ENCODE results near the gene RNF214. TPM values are rescaled to one million over a fixed set of nuclear protein-coding genes. Genes with fewer than 3 reads are reported as not detected.
A peak's percentile ranks its signal among the peaks of the same experiment; 100 is the strongest.

The RNF214 gene
- total and polyA plus RNA-seq, 7 experiments from 2014 or later, result 9.7 to 36.0 (median 20.8) TPM

DNA sequence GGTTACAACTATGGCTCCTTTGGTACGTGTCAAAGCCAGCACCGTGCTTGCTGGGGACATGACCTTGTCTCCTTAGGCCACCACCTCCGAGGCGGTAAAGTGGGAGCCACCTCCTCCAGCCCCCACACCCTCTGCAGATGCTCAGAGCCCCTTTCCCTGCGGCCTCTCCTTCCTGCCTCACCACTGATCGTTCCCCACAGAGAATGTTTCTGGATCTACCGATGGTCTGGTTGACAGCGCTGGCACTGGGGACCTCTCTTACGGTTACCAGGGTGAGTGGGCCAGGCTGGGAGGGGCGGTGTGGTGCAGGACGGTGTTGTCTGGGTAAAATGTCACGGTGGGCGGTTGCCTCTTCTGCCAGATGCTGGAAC lies 45.1 kb upstream of the RNF214 start:
- no peak overlapping the region for H3K4me3 Mint-ChIP-seq
- H3K4me1 ChIP-seq (ENCODE audit: control insufficient read depth in 2 of 2, insufficient read depth in 2 of 2, low read length in 2 of 2), result no peaks in the 10 kb centered on the region
- H3K27me3 Mint-ChIP-seq, result no peaks in the 10 kb centered on the region
- H3K36me3 ChIP-seq (ENCODE audit: control insufficient read depth in 2 of 3, insufficient read depth in 3 of 3, low read length in 3 of 3), result peaks cover 0 to 55% (median 3%) of the 10 kb centered on the region in 3 experiments
- H3K9me3 Mint-ChIP-seq, result no peaks in the 10 kb centered on the region
- no peak overlapping the region for H3K4me3 ChIP-seq (ENCODE audit: low read length)
- intact Hi-C loops (cut with micrococcal nuclease), result no loop called here
- H3K27ac ChIP-seq (ENCODE audit: low read depth, low read length), result no peak overlapping the region
- CTCF ChIA-PET, result no interaction called here
- no peaks in the 10 kb centered on the region for H3K9me3 ChIP-seq (ENCODE audit: control insufficient read depth in 2 of 3, low read length in 3 of 3)
- peak overlapping the region in 4 of 9 donors; percentile 18 to 83 (median 52) for H3K27ac Mint-ChIP-seq
- peaks cover 0 to 22% (median 3%) of the 10 kb centered on the region in 7 donors for H3K4me1 Mint-ChIP-seq
- no peak for ATAC-seq
- DNase-seq, result no peak
- H3K27me3 ChIP-seq (ENCODE audit: control insufficient read depth in 2 of 2, insufficient read depth in 2 of 2, low read length in 2 of 2), result no peaks in the 10 kb centered on the region
- peaks cover 0 to 4% (median 3%) of the 10 kb centered on the region in 5 donors for H3K36me3 Mint-ChIP-seq
- POLR2A ChIA-PET, result no interaction called here

DNA sequence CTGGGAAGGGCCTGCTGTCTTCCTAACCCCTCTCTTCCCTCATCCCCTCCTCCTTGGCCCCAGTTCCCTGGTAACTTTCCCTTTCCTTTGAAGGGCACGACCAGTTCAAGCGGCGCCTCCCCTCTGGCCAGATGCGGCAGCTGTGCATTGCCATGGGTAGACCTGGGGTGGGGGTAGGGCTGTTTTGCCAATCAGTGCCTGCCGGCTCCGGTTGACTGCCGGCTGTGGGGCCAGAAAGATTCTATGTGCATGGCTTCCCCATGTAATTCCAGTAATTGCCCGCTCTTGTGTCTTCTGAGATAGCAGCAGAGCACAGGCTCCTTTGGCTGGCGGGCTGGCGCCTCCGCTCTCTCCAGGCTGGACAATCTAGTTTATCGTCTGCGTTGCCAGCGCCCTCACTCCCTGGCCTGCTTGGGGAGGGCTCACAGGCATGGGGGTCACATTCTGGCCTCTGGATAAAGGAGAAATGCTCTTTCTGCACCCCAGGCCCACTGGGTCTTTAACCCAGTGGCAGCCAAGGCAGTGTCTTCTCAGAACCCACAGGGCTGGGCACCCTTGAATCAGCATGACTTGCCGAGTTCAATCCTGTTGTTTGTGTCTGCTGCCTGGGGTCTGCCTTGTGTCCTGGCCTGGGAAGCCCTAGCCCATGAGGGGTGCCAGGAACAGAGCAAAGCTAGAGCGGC lies 44.5 kb upstream of the RNF214 start:
- Mint-ChIP-seq H3K4me1 (peaks cover 0 to 22% (median 4%) of the 10 kb centered on the region in 7 donors), H3K36me3 (peaks cover 0 to 4% (median 3%) of the 10 kb centered on the region in 5 donors), H3K9me3 (no peaks in the 10 kb centered on the region), H3K27ac (no peak overlapping the region), H3K27me3 (no peaks in the 10 kb centered on the region), H3K4me3 (no peak overlapping the region)
- DNase-seq (no peak), ATAC-seq (no peak)
- H3K27me3 ChIP-seq (ENCODE audit: control insufficient read depth in 2 of 2, insufficient read depth in 2 of 2, low read length in 2 of 2), result no peaks in the 10 kb centered on the region
- POLR2A ChIA-PET, result no interaction called here
- no peak overlapping the region for H3K4me3 ChIP-seq (ENCODE audit: low read length)
- no peaks in the 10 kb centered on the region for H3K4me1 ChIP-seq (ENCODE audit: control insufficient read depth in 2 of 2, insufficient read depth in 2 of 2, low read length in 2 of 2)
- H3K27ac ChIP-seq (ENCODE audit: low read depth, low read length), result no peak overlapping the region
- intact Hi-C loops (cut with micrococcal nuclease), result no loop called here
- H3K9me3 ChIP-seq (ENCODE audit: control insufficient read depth in 2 of 3, low read length in 3 of 3), result no peaks in the 10 kb centered on the region
- CTCF ChIA-PET, result no interaction called here
- peaks cover 0 to 60% (median 3%) of the 10 kb centered on the region in 3 experiments for H3K36me3 ChIP-seq (ENCODE audit: control insufficient read depth in 2 of 3, insufficient read depth in 3 of 3, low read length in 3 of 3)

DNA sequence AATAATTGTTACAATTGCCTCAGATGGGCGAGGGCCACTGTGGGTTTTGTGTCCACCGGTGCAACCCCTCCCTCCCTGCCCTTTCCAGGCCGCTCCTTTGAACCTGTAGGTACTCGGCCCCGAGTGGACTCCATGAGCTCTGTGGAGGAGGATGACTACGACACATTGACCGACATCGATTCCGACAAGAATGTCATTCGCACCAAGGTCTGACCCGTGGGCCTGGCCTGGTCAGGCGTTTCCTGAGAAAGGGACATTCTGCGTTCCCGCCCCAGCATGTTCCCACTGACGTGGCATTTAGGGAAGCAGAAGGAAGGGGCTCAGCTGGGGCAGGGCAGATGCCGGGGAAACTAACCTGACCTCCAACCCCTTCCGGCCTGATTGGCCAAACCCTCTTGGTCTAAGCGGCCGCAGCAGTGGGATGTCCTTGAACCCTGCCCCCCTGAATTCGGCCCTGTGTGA lies 43.8 kb upstream of the RNF214 start:
- ChIA-PET POLR2A (no interaction called here), CTCF (no interaction called here)
- H3K4me1 Mint-ChIP-seq, result peaks cover 0 to 22% (median 8%) of the 10 kb centered on the region in 7 donors
- Histone ChIP-seq H3K9me3 (ENCODE audit: control insufficient read depth in 2 of 3, low read length in 3 of 3) (no peaks in the 10 kb centered on the region), H3K4me3 (ENCODE audit: low read length) (no peak overlapping the region), H3K36me3 (ENCODE audit: control insufficient read depth in 2 of 3, insufficient read depth in 3 of 3, low read length in 3 of 3) (peaks cover 0 to 65% (median 3%) of the 10 kb centered on the region in 3 experiments), H3K27me3 (ENCODE audit: control insufficient read depth in 2 of 2, insufficient read depth in 2 of 2, low read length in 2 of 2) (no peaks in the 10 kb centered on the region), H3K27ac (ENCODE audit: low read depth, low read length) (no peak overlapping the region), H3K4me1 (ENCODE audit: control insufficient read depth in 2 of 2, insufficient read depth in 2 of 2, low read length in 2 of 2) (no peaks in the 10 kb centered on the region)
- H3K27me3 Mint-ChIP-seq, result no peaks in the 10 kb centered on the region
- peaks cover 0 to 6% (median 3%) of the 10 kb centered on the region in 5 donors for H3K36me3 Mint-ChIP-seq
- intact Hi-C loops (cut with micrococcal nuclease), result no loop called here
- ATAC-seq (no peak), DNase-seq (no peak)
- no peak overlapping the region for H3K4me3 Mint-ChIP-seq
- no peaks in the 10 kb centered on the region for H3K9me3 Mint-ChIP-seq
- H3K27ac Mint-ChIP-seq, result peak overlapping the region in 1 of 9 donors; percentile 12

DNA sequence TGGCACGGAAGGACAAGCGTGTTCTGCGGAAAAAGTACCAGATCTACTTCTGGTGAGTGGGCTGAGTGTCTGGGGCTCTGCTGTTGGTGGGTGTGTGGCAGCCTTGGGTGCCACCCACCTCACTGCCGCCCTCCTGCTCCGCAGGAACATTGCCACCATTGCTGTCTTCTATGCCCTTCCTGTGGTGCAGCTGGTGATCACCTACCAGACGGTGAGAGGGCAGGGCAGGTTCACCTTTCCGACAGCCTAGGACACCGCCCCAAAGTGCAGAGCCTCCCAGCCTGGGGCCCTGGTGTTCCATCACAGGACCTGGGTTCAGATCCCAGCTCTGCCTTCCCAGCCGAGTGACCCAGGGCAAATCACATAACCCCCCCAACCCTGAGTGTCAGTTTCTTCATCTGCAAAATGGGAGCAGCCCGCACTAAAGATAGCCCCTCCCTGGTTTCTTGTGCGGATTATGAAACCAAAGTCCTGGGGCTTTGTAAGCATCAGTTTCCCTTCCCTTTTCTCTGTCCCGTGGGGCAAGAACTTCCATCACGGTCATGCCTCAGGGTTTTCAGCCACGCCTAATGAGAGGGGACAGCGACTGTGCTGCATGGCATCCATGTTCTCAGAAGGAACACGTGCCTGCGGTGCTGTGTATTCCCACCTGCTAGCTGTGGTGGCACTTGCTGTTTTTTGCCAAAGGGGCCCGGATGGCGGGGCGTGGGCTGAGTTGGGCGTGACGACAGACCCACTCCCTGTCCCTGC lies 43.1 kb upstream of the RNF214 start:
- DNase-seq (no peak), ATAC-seq (peak; percentile 74)
- CTCF ChIA-PET, result no interaction called here
- intact Hi-C loops (cut with micrococcal nuclease), result no loop called here
- Histone ChIP-seq H3K36me3 (ENCODE audit: control insufficient read depth in 2 of 3, insufficient read depth in 3 of 3, low read length in 3 of 3) (peaks cover 0 to 65% (median 3%) of the 10 kb centered on the region in 3 experiments), H3K27ac (ENCODE audit: low read depth, low read length) (no peak overlapping the region), H3K9me3 (ENCODE audit: control insufficient read depth in 2 of 3, low read length in 3 of 3) (no peaks in the 10 kb centered on the region), H3K27me3 (ENCODE audit: control insufficient read depth in 2 of 2, insufficient read depth in 2 of 2, low read length in 2 of 2) (no peaks in the 10 kb centered on the region), H3K4me1 (ENCODE audit: control insufficient read depth in 2 of 2, insufficient read depth in 2 of 2, low read length in 2 of 2) (no peaks in the 10 kb centered on the region), H3K4me3 (ENCODE audit: low read length) (no peak overlapping the region)
- Mint-ChIP-seq H3K36me3 (peaks cover 0 to 6% (median 3%) of the 10 kb centered on the region in 5 donors), H3K4me3 (no peak overlapping the region), H3K4me1 (peaks cover 2 to 22% (median 6%) of the 10 kb centered on the region in 7 donors), H3K9me3 (no peaks in the 10 kb centered on the region), H3K27ac (peak overlapping the region in 2 of 9 donors; percentile 8 to 36), H3K27me3 (no peaks in the 10 kb centered on the region)
- POLR2A ChIA-PET, result interaction anchor here (0.6 kb wide), 1 partner anchor 43 kb away, joined by 6 read pairs; no protein-coding TSS in a partner anchor

DNA sequence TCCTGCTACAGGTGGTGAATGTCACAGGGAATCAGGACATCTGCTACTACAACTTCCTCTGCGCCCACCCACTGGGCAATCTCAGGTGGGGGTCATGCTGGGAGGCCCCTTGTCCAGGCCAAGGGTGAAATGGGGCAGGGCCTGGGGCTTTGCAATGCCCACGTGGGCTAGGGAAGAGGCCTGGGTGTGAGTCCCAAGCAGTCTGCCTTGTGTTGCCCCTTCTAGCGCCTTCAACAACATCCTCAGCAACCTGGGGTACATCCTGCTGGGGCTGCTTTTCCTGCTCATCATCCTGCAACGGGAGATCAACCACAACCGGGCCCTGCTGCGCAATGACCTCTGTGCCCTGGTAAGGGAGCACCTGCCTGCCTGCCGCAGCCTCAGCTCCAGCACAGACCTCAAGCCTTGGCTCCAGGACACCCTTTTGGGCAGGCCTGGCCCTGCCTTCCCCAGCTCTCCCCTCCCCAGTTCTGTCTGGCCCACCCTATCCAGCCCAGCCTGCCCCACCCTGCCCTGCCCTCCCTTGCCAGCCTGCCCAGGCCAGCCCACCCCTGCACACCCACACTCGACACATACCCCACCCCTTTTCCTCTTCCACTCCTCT lies 42.4 kb upstream of the RNF214 start:
- H3K4me1 Mint-ChIP-seq, result peaks cover 3 to 23% (median 8%) of the 10 kb centered on the region in 7 donors
- no peaks in the 10 kb centered on the region for H3K9me3 Mint-ChIP-seq
- Histone ChIP-seq H3K9me3 (ENCODE audit: control insufficient read depth in 2 of 3, low read length in 3 of 3) (no peaks in the 10 kb centered on the region), H3K4me3 (ENCODE audit: low read length) (no peak overlapping the region), H3K27me3 (ENCODE audit: control insufficient read depth in 2 of 2, insufficient read depth in 2 of 2, low read length in 2 of 2) (no peaks in the 10 kb centered on the region), H3K27ac (ENCODE audit: low read depth, low read length) (no peak overlapping the region), H3K36me3 (ENCODE audit: control insufficient read depth in 2 of 3, insufficient read depth in 3 of 3, low read length in 3 of 3) (peaks cover 0 to 65% (median 3%) of the 10 kb centered on the region in 3 experiments), H3K4me1 (ENCODE audit: control insufficient read depth in 2 of 2, insufficient read depth in 2 of 2, low read length in 2 of 2) (no peaks in the 10 kb centered on the region)
- H3K27me3 Mint-ChIP-seq, result no peaks in the 10 kb centered on the region
- ATAC-seq (no peak), DNase-seq (no peak)
- H3K4me3 Mint-ChIP-seq, result no peak overlapping the region
- ChIA-PET CTCF (no interaction called here), POLR2A (interaction anchor here (0.6 kb wide), 1 partner anchor 44 kb away, joined by 6 read pairs; no protein-coding TSS in a partner anchor)
- peaks cover 0 to 6% (median 3%) of the 10 kb centered on the region in 5 donors for H3K36me3 Mint-ChIP-seq
- intact Hi-C loops (cut with micrococcal nuclease), result no loop called here
- H3K27ac Mint-ChIP-seq, result peak overlapping the region in 1 of 9 donors; percentile 42

DNA sequence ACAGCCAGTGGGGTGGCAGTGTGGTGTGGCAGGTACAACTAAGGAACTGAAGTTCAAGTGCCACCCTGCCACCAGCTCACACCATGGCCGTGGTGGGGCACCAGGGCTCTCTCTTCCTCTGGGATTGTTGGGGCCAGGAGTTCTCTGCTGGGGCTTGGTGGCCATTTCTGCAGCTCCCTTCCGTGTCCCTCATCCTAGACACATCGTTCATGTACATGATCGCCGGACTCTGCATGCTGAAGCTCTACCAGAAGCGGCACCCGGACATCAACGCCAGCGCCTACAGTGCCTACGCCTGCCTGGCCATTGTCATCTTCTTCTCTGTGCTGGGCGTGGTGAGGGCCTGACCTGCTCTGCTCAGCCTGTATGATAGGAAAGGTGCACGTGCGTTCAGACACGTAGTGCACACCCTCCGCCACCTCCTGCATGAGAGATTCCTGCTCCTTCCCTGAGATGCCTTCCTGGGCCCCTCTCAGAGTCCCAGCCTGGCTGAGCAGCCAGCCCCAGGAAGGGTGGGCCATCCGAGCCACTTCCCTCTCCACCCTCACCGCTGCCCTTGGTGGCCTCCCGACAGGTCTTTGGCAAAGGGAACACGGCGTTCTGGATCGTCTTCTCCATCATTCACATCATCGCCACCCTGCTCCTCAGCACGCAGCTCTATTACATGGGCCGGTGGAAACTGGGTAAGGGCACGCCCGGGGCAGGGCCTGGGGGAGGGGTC lies 40.6 kb upstream of the RNF214 start:
- ATAC-seq (no peak), DNase-seq (no peak)
- CTCF ChIA-PET, result no interaction called here
- no peaks in the 10 kb centered on the region for H3K27me3 ChIP-seq (ENCODE audit: control insufficient read depth in 2 of 2, insufficient read depth in 2 of 2, low read length in 2 of 2)
- intact Hi-C loops (cut with micrococcal nuclease), result no loop called here
- POLR2A ChIA-PET, result interaction anchor here (1.5 kb wide), 1 partner anchor 14 kb away, joined by 4 read pairs; no protein-coding TSS in a partner anchor
- Mint-ChIP-seq H3K36me3 (peaks cover 0 to 4% (median 3%) of the 10 kb centered on the region in 5 donors), H3K27ac (peak overlapping the region in 3 of 9 donors; percentile 38 to 72 (median 44)), H3K4me1 (peaks cover 3 to 17% (median 8%) of the 10 kb centered on the region in 7 donors), H3K9me3 (no peaks in the 10 kb centered on the region), H3K27me3 (no peaks in the 10 kb centered on the region), H3K4me3 (no peak overlapping the region)
- peaks cover 0 to 57% (median 3%) of the 10 kb centered on the region in 3 experiments for H3K36me3 ChIP-seq (ENCODE audit: control insufficient read depth in 2 of 3, insufficient read depth in 3 of 3, low read length in 3 of 3)
- no peak overlapping the region for H3K4me3 ChIP-seq (ENCODE audit: low read length)
- H3K4me1 ChIP-seq (ENCODE audit: control insufficient read depth in 2 of 2, insufficient read depth in 2 of 2, low read length in 2 of 2), result no peaks in the 10 kb centered on the region
- no peak overlapping the region for H3K27ac ChIP-seq (ENCODE audit: low read depth, low read length)
- H3K9me3 ChIP-seq (ENCODE audit: control insufficient read depth in 2 of 3, low read length in 3 of 3), result no peaks in the 10 kb centered on the region
